GM12874 (cell line): ENCODE measurements around the gene ITGA2.

Experiments
- TF ChIP-seq, protein P1 (sequence below): IDR thresholded peaks from 2 replicates; pipeline ENCODE4 v1.5.1; 2011; ENCODE audit warnings: low read depth, mild to moderate bottlenecking, control low read depth, low read length, moderate library complexity; ENCODE audit not compliant: insufficient read depth

Gene ITGA2

GRCh38 chr5:53041071-53041692, 52.0 kb downstream of the ITGA2 start:
- TF ChIP-seq, protein P1, sequence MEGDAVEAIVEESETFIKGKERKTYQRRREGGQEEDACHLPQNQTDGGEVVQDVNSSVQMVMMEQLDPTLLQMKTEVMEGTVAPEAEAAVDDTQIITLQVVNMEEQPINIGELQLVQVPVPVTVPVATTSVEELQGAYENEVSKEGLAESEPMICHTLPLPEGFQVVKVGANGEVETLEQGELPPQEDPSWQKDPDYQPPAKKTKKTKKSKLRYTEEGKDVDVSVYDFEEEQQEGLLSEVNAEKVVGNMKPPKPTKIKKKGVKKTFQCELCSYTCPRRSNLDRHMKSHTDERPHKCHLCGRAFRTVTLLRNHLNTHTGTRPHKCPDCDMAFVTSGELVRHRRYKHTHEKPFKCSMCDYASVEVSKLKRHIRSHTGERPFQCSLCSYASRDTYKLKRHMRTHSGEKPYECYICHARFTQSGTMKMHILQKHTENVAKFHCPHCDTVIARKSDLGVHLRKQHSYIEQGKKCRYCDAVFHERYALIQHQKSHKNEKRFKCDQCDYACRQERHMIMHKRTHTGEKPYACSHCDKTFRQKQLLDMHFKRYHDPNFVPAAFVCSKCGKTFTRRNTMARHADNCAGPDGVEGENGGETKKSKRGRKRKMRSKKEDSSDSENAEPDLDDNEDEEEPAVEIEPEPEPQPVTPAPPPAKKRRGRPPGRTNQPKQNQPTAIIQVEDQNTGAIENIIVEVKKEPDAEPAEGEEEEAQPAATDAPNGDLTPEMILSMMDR, result no peak

DNA sequence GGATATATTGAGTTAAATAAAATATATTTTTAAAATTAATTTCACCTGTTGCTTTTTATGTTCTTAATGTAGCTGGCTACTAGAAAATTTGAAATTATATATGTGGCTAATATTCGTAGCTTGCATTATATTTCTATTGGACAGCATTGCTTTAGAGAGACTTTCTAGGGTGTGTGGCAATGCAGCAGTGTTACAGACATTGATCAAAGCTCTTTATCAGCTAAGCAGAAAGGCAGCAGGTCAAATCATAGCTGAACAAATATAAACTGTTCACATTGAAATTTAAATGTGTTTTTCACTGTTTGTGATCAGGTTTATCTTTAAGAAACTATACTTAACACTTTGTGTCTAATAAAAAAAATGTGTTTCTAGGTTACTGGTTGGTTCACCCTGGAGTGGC, 52.6 kb downstream of the ITGA2 start:
- TF ChIP-seq, protein P1, result no peak

- TF ChIP-seq, protein P1, result no peak
Measured at GRCh38 chr5:53045263-53045662, 56.1 kb downstream of the ITGA2 start.

DNA sequence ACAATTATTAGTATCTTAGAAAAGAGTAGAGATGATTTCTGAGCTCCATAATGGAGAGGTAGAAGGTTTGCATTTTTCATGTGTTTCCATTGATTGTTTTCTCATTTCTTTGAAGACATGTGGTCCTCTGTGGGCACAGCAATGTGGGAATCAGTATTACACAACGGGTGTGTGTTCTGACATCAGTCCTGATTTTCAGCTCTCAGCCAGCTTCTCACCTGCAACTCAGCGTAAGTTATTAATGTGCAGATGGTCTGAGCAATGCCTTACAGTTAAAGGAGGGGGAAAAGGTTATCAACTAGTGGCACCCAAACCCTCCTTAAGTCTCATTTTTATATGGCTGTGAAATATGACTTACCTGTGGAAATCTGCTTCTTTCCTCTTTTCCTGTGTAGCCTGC, 59.1 kb downstream of the ITGA2 start:
- TF ChIP-seq, protein P1, result no peak

DNA sequence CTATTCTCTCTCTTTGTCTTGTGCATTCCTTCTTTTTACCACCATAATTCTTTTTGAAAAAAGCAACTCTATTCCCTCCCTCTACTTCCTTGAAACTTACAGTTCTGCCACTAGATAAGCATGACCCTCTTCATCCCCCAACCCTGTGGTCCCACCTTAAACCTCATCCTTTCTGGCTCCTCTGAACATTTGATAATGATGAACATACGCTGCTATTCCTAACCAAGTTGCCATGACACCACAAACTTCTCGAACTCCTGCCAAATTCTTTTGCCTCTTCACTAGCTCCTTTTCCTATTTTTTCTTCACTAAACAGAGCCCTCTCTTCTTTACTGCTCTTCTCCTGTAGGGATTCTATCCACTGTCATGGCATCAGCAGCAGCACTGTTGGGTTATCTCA, 63.3 kb downstream of the ITGA2 start:
- TF ChIP-seq, protein P1, result no peak

DNA sequence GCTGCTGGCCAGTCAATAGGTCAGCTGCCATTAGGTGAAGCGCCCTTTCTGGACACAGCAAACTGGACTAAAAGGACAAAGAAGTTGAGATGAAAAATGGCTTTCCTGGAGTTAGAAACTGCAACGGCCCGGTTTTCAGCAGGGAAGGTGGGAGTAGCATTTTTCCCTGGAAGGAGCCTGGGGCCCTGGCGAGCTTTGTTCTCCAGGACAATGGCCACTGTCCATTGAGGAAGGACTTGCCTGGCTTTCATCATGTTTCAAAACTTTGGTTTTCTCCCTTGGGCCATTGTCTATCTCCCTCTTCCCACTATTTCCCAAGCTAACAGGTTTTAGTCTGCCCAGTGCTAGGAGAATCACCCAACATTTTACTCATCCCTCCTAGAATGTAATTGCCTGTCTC, 64.2 kb downstream of the ITGA2 start:
- TF ChIP-seq, protein P1, result no peak

- TF ChIP-seq, protein P1, result no peak
Measured at GRCh38 chr5:53055365-53055764, 66.2 kb downstream of the ITGA2 start.
